SK-N-SH (cell line): ENCODE data around the gene STX1A. TPM values are rescaled to one million over a fixed set of nuclear protein-coding genes. Genes with fewer than 3 reads are reported as not detected.

Experiments used
- CTCF ChIA-PET: fragments of 300-600, 350-600 bp; formaldehyde crosslinking; extraction: SDS; loops from one replicate; lab custom pipeline; 2021; lab: Yijun Ruan, JAX
- POLR2A ChIA-PET: fragments of 350-600 bp; sonication (Branson Sonifier 250); formaldehyde crosslinking; extraction: SDS; loops from one replicate; lab custom pipeline; 2020; ENCODE audit warnings: antibody characterized with exemption, inconsistent platforms; lab: Yijun Ruan, JAX
- DNase-seq: peaks from one replicate; pipeline ENCODE4 v3.0.0; 2012
- H2AFZ ChIP-seq: fragments of 200-600 bp; sonication (generic); 2 replicates; pipeline ENCODE4 v1.8.1; 2016; ENCODE audit warnings: antibody characterized with exemption, mild to moderate bottlenecking, low read depth
- H3F3A ChIP-seq: fragments of 200-600 bp; sonication (generic); replicated peaks from 2 replicates; pipeline ENCODE3; 2016; ENCODE audit warnings: antibody characterized with exemption, mild to moderate bottlenecking; ENCODE audit not compliant: insufficient read depth
- H3K27ac ChIP-seq, 2 experiments: fragments of 200-500 bp in 1 of 2; fragments of 200-600 bp in 1 of 2; sonication (Bioruptor generic) in 1 of 2; sonication (generic), shearing (Covaris generic) in 1 of 2; 2 replicates each; pipeline versions ENCODE4 v1.5.1 to v1.6.1; 2014 to 2016; ENCODE audit warnings: low read depth in 2 of 2, inconsistent platforms in 1 of 2, low read length in 1 of 2, mild to moderate bottlenecking in 1 of 2, mixed read lengths in 1 of 2
- H3K27me3 ChIP-seq: fragments of 200-600 bp; sonication (generic), shearing (Covaris generic); 2 replicates; pipeline ENCODE4 v1.6.1; 2016; ENCODE audit warnings: mixed run types; ENCODE audit not compliant: insufficient read depth
- H3K36me3 ChIP-seq, 2 experiments: fragments of 200-500 bp in 1 of 2; fragments of 200-600 bp in 1 of 2; sonication (Bioruptor generic) in 1 of 2; sonication (generic) in 1 of 2; replicated peaks in 1 of 2; 2 replicates each; pipeline versions ENCODE3 to v1.5.1; 2014 to 2016; ENCODE audit warnings: low read length in 1 of 2, mild to moderate bottlenecking in 1 of 2; ENCODE audit not compliant: insufficient read depth in 2 of 2, control insufficient read depth in 1 of 2
- H3K4me1 ChIP-seq, 2 experiments: fragments of 200-500 bp in 1 of 2; fragments of 200-600 bp in 1 of 2; sonication (Bioruptor generic) in 1 of 2; sonication (generic), shearing (Covaris generic) in 1 of 2; 2 replicates each; pipeline versions ENCODE4 v1.5.1 to v1.6.1; 2014 to 2016; ENCODE audit warnings: low read depth in 1 of 2, low read length in 1 of 2, mixed run types in 1 of 2; ENCODE audit not compliant: insufficient read depth in 2 of 2, control insufficient read depth in 1 of 2
- H3K4me2 ChIP-seq: fragments of 200-600 bp; sonication (generic), shearing (Covaris generic); 2 replicates; pipeline ENCODE4 v1.6.1; 2017; ENCODE audit warnings: mixed run types
- H3K4me3 ChIP-seq, 2 experiments: fragments of 200-500 bp in 1 of 2; fragments of 200-600 bp in 1 of 2; sonication (Bioruptor generic) in 1 of 2; sonication (generic), shearing (Covaris generic) in 1 of 2; 2 replicates each; pipeline versions ENCODE4 v1.5.1 to v1.8.1; 2014 to 2016; ENCODE audit warnings: low read depth in 2 of 2, inconsistent platforms in 1 of 2, low read length in 1 of 2, mild to moderate bottlenecking in 1 of 2, mixed read lengths in 1 of 2, moderate library complexity in 1 of 2
- H3K79me2 ChIP-seq: fragments of 200-600 bp; sonication (generic); 2 replicates; pipeline ENCODE4 v1.8.1; 2017; ENCODE audit warnings: mild to moderate bottlenecking; ENCODE audit not compliant: insufficient read depth
- H3K9ac ChIP-seq: fragments of 200-600 bp; sonication (generic); 2 replicates; pipeline ENCODE4 v1.6.1; 2017; ENCODE audit warnings: mixed run types
- H3K9me2 ChIP-seq: fragments of 200-600 bp; sonication (generic); 2 replicates; pipeline ENCODE4 v1.6.1; 2017; ENCODE audit warnings: mixed run types
- H3K9me3 ChIP-seq: fragments of 200-600 bp; sonication (generic); 2 replicates; pipeline ENCODE4 v1.6.1; 2017; ENCODE audit warnings: mixed run types, mild to moderate bottlenecking, moderate library complexity
- H4K20me1 ChIP-seq: fragments of 200-600 bp; sonication (generic); 2 replicates; pipeline ENCODE4 v1.6.1; 2017; ENCODE audit warnings: mild to moderate bottlenecking, mixed run types; ENCODE audit not compliant: insufficient read depth
- EZH2phosphoT487 ChIP-seq: fragments of 200-600 bp; sonication (generic); IDR thresholded peaks from 2 replicates; pipeline ENCODE4 v1.6.1; 2017; ENCODE audit warnings: low read depth, mixed run types, mild to moderate bottlenecking, antibody characterized with exemption, moderate library complexity, borderline replicate concordance
- FOXJ3 ChIP-seq: sonication (generic); formaldehyde crosslinking; IDR thresholded peaks from 2 replicates; pipeline ENCODE4 v1.5.1; 2020; ENCODE audit warnings: mild to moderate bottlenecking, missing genetic modification reagents
- FOXM1 ChIP-seq: IDR thresholded peaks from 2 replicates; pipeline ENCODE4 v1.4.0; 2012; ENCODE audit warnings: low read depth, mild to moderate bottlenecking
- GABPA ChIP-seq: IDR thresholded peaks from 2 replicates; pipeline ENCODE4 v1.4.0; 2012; ENCODE audit warnings: low read depth, mild to moderate bottlenecking
- GATA2 ChIP-seq: sonication (generic); formaldehyde crosslinking; IDR thresholded peaks from 2 replicates; pipeline ENCODE4 v1.5.0; 2020; ENCODE audit warnings: mild to moderate bottlenecking, missing genetic modification reagents
- RCOR1 ChIP-seq: fragments of 150-350 bp; IDR thresholded peaks from 2 replicates; pipeline ENCODE4 v1.6.1; 2017; ENCODE audit warnings: antibody characterized with exemption, low read length
- TAF1 ChIP-seq: IDR thresholded peaks from 2 replicates; pipeline ENCODE4 v1.6.1; 2012; ENCODE audit warnings: low read depth, mild to moderate bottlenecking, low read length, moderate library complexity, borderline replicate concordance
- TCF12 ChIP-seq: IDR thresholded peaks from 2 replicates; pipeline ENCODE4 v1.4.0; 2012
- TEAD4 ChIP-seq: IDR thresholded peaks from 2 replicates; pipeline ENCODE4 v1.4.0; 2012; ENCODE audit warnings: mild to moderate bottlenecking, borderline replicate concordance; ENCODE audit not compliant: insufficient read depth
- USF1 ChIP-seq: IDR thresholded peaks from 2 replicates; pipeline ENCODE4 v1.4.0; 2012; ENCODE audit warnings: low read depth, borderline replicate concordance
- ZBTB33 ChIP-seq: IDR thresholded peaks from 2 replicates; pipeline ENCODE4 v1.4.0; 2012; ENCODE audit warnings: low read depth, borderline replicate concordance
- WGBS: methylation state at CpG from one replicate; pipeline ENCODE4 v1.1.6; 2017; ENCODE audit warnings: low lambda C conversion rate; 5-methylcytosine and 5-hydroxymethylcytosine counted together
- polyA plus RNA-seq, 3 experiments: library from polyadenylated mRNA; depleted of rRNA; stranded (reverse); fragments of >200 nt; gene quantifications; 2 replicates each; pipeline ENCODE4 v1.2.3, GENCODE V29; 2012
- TF ChIP-seq, protein P1 (sequence below): fragments of 200-600 bp; sonication (generic); IDR thresholded peaks from 2 replicates; pipeline ENCODE4 v1.6.1; 2017; ENCODE audit warnings: antibody characterized with exemption, mild to moderate bottlenecking, moderate library complexity
- TF ChIP-seq, protein P2 (sequence below): fragments of 150-350 bp; IDR thresholded peaks from 2 replicates; pipeline ENCODE4 v1.6.1; 2017; ENCODE audit warnings: antibody characterized with exemption, low read length, low read depth, borderline replicate concordance
- TF ChIP-seq, protein P3 (sequence below): IDR thresholded peaks from 2 replicates; pipeline ENCODE4 v1.4.0; 2012; ENCODE audit warnings: low read depth

STX1A gene
- polyA plus RNA-seq, 1 of the 3 experiments (the other 2 are of a cell fraction): 91.1 TPM

DNA sequence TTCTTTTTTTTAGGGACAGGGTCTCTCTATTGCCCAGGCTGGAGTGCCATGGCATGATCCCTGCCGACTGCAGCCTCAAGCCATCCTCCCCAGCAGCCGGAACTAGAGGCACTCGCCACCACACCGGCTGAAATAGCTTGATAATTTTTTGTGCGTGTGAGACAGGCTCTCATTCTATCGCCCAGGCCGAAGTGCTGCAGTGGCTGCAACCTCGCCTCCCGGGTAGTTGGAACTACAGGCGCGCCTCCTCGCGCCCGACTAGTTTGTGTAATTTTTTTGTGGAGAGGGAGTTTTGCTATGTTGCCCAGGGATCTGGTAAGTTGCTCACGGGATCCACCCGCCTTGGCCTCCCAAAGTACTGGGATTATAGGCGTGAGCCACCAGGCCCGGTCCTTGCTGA is 34.2 kb downstream of the STX1A start:
- Histone ChIP-seq H3K27ac (no peak overlapping the region), H3K4me1 (peaks cover 19 to 20% of the 10 kb centered on the region in 2 experiments; a peak in 3 of 4 replicates), H2AFZ (no peak overlapping the region), H3K4me2 (no peak overlapping the region), H3K27me3 (no peaks in the 10 kb centered on the region), H3K9ac (no peak overlapping the region), H3K79me2 (peaks cover 91% of the 10 kb centered on the region), H3F3A (no peaks in the 10 kb centered on the region), H3K9me2 (no peaks in the 10 kb centered on the region), H3K4me3 (no peak overlapping the region), H4K20me1 (no peaks in the 10 kb centered on the region), H3K36me3 (peaks cover 17 to 32% of the 10 kb centered on the region in 2 experiments), H3K9me3 (no peaks in the 10 kb centered on the region)
- DNase-seq: no peak
- POLR2A ChIA-PET: no interaction called here
- 95% methylated on average over 18 of the region's 18 CpGs for WGBS
- CTCF ChIA-PET: interaction anchor here (1.0 to 2.6 kb wide), 6 partner anchors 12 to 78 kb away, joined by 3 to 12 read pairs (median 5); partner anchors contain the start of gene VPS37D
- TF ChIP-seq RCOR1 (no peak), TEAD4 (no peak), TCF12 (no peak)

- Histone ChIP-seq H3K9me3 (no peaks in the 10 kb centered on the region), H3K9ac (peak overlapping the region; percentile 87), H2AFZ (peak overlapping the region; percentile 87)
- TF ChIP-seq RCOR1 (no peak), FOXJ3 (CRISPR knock-in tag) (no peak), FOXM1 (no peak), ZBTB33 (no peak), GATA2 (CRISPR knock-in tag) (no peak), USF1 (no peak), GABPA (no peak), TAF1 (no peak), EZH2phosphoT487 (no peak), TEAD4 (no peak)
- TF ChIP-seq, protein P1, sequence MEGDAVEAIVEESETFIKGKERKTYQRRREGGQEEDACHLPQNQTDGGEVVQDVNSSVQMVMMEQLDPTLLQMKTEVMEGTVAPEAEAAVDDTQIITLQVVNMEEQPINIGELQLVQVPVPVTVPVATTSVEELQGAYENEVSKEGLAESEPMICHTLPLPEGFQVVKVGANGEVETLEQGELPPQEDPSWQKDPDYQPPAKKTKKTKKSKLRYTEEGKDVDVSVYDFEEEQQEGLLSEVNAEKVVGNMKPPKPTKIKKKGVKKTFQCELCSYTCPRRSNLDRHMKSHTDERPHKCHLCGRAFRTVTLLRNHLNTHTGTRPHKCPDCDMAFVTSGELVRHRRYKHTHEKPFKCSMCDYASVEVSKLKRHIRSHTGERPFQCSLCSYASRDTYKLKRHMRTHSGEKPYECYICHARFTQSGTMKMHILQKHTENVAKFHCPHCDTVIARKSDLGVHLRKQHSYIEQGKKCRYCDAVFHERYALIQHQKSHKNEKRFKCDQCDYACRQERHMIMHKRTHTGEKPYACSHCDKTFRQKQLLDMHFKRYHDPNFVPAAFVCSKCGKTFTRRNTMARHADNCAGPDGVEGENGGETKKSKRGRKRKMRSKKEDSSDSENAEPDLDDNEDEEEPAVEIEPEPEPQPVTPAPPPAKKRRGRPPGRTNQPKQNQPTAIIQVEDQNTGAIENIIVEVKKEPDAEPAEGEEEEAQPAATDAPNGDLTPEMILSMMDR: no peak
- TF ChIP-seq, protein P2, sequence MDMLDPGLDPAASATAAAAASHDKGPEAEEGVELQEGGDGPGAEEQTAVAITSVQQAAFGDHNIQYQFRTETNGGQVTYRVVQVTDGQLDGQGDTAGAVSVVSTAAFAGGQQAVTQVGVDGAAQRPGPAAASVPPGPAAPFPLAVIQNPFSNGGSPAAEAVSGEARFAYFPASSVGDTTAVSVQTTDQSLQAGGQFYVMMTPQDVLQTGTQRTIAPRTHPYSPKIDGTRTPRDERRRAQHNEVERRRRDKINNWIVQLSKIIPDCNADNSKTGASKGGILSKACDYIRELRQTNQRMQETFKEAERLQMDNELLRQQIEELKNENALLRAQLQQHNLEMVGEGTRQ: no peak
- TF ChIP-seq, protein P3, sequence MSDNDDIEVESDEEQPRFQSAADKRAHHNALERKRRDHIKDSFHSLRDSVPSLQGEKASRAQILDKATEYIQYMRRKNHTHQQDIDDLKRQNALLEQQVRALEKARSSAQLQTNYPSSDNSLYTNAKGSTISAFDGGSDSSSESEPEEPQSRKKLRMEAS: no peak
- TF ChIP-seq, all 33 proteins: peak for 0
- peaks cover 98% of the 10 kb centered on the region for H3K79me2 ChIP-seq
- CTCF ChIA-PET: interaction anchor here (1.0 to 2.6 kb wide), 5 partner anchors 16 to 77 kb away, joined by 3 to 12 read pairs (median 6); partner anchors contain the start of gene VPS37D
- peak overlapping the region; percentile 79 to 90 for H3K4me3 ChIP-seq
- peaks cover 20 to 30% of the 10 kb centered on the region in 2 experiments for H3K36me3 ChIP-seq
- peaks cover 19 to 20% of the 10 kb centered on the region in 2 experiments; a peak in 3 of 4 replicates for H3K4me1 ChIP-seq
- DNase-seq: no peak
- H3K9me2 ChIP-seq: no peaks in the 10 kb centered on the region
- peak overlapping the region; percentile 98 for H3K4me2 ChIP-seq
- H3K27me3 ChIP-seq: no peaks in the 10 kb centered on the region
- POLR2A ChIA-PET: interaction anchor here (1.0 kb wide), 1 partner anchor 21 kb away, joined by 4 read pairs; no protein-coding TSS in a partner anchor
- 18% methylated on average over 56 of the region's 58 CpGs for WGBS
- no peaks in the 10 kb centered on the region for H4K20me1 ChIP-seq
- no peaks in the 10 kb centered on the region for H3F3A ChIP-seq
- H3K27ac ChIP-seq: peak overlapping the region; percentile 31 to 67; a peak in 3 of 4 replicates
These were observed 35.4 kb downstream of the STX1A start for GRCh38 chr7:73683788-73684693.
